OCI-LY1 (cell line): ENCODE data around the gene NHLRC3.

Experiments
- H2AFZ ChIP-seq: fragments of 200-600 bp; sonication (generic), shearing (Covaris generic); 2 replicates; pipeline ENCODE4 v1.6.0; 2014; ENCODE audit warnings: antibody characterized with exemption, mild to moderate bottlenecking, low read length
- H3F3A ChIP-seq: fragments of 200-600 bp; sonication (generic), shearing (Covaris generic); 2 replicates; pipeline ENCODE4 v1.6.0; 2014; ENCODE audit warnings: mild to moderate bottlenecking, antibody characterized with exemption, low read length, moderate library complexity; ENCODE audit not compliant: insufficient read depth
- H3K27ac ChIP-seq: fragments of 200-600 bp; sonication (generic); 2 replicates; pipeline ENCODE4 v1.5.1; 2014; ENCODE audit warnings: low read length, mixed run types, mild to moderate bottlenecking, low read depth; ENCODE audit not compliant: poor library complexity, severe bottlenecking
- H3K27me3 ChIP-seq: fragments of 200-600 bp; sonication (generic); 2 replicates; pipeline ENCODE4 v1.6.0; 2014; ENCODE audit warnings: antibody characterized with exemption, mild to moderate bottlenecking, low read length, moderate library complexity; ENCODE audit not compliant: insufficient read depth
- H3K36me3 ChIP-seq: fragments of 200-600 bp; sonication (generic); 2 replicates; pipeline ENCODE4 v1.6.1; 2014; ENCODE audit warnings: mild to moderate bottlenecking, antibody characterized with exemption, low read length, moderate library complexity, mixed read lengths; ENCODE audit not compliant: insufficient read depth
- H3K4me1 ChIP-seq: fragments of 200-600 bp; sonication (generic); 2 replicates; pipeline ENCODE4 v1.5.1; 2014; ENCODE audit warnings: mild to moderate bottlenecking, low read length, moderate library complexity; ENCODE audit not compliant: insufficient read depth, severe bottlenecking
- H3K4me2 ChIP-seq: fragments of 200-600 bp; sonication (generic), shearing (Covaris generic); 2 replicates; pipeline ENCODE4 v1.6.1; 2014; ENCODE audit warnings: low read length
- H3K4me3 ChIP-seq: fragments of 200-600 bp; sonication (generic); 2 replicates; pipeline ENCODE4 v1.5.1; 2014; ENCODE audit warnings: low read length, low read depth, mild to moderate bottlenecking, mixed read lengths; ENCODE audit not compliant: poor library complexity, severe bottlenecking
- H3K79me2 ChIP-seq: fragments of 200-600 bp; shearing (Covaris generic); 2 replicates; pipeline ENCODE4 v1.6.1; 2016; ENCODE audit warnings: mixed run types, low read length, mixed read lengths; ENCODE audit not compliant: insufficient read depth
- H3K9ac ChIP-seq: fragments of 200-600 bp; sonication (generic), shearing (Covaris generic); 2 replicates; pipeline ENCODE4 v1.6.1; 2014; ENCODE audit warnings: mild to moderate bottlenecking, low read length, mixed read lengths
- H3K9me2 ChIP-seq: fragments of 200-600 bp; sonication (generic), shearing (Covaris generic); 2 replicates; pipeline ENCODE4 v1.6.1; 2014; ENCODE audit warnings: low read depth, mild to moderate bottlenecking, low read length, mixed read lengths
- H3K9me3 ChIP-seq: fragments of 200-600 bp; shearing (Covaris generic); 2 replicates; pipeline ENCODE4 v1.6.1; 2014; ENCODE audit warnings: low read length, mixed read lengths
- H4K20me1 ChIP-seq: fragments of 200-600 bp; sonication (generic), shearing (Covaris generic); 2 replicates; pipeline ENCODE4 v1.6.0; 2016; ENCODE audit warnings: mild to moderate bottlenecking, low read length; ENCODE audit not compliant: insufficient read depth
- CTCF ChIP-seq: fragments of 200-600 bp; sonication (generic), shearing (Covaris generic); IDR thresholded peaks from 2 replicates; pipeline ENCODE4 v1.5.1; 2017; ENCODE audit warnings: mild to moderate bottlenecking, antibody characterized with exemption, low read length, moderate library complexity, mixed read lengths
- EZH2 ChIP-seq: fragments of 200-600 bp; sonication (generic), shearing (Covaris generic); IDR thresholded peaks from 2 replicates; pipeline ENCODE4 v1.8.0; 2017; ENCODE audit warnings: borderline replicate concordance, mixed run types, mild to moderate bottlenecking, antibody characterized with exemption, low read length, moderate library complexity, mixed read lengths

Gene NHLRC3

GRCh38 chr13:39036212-39036611 is 2.0 kb upstream of the NHLRC3 start:
- Histone ChIP-seq H3K4me2 (peak overlapping the region; percentile 99), H2AFZ (peak overlapping the region; percentile 93)
- TF ChIP-seq CTCF (no peak), EZH2 (no peak)

GRCh38 chr13:39037410-39037879 is 811 bp upstream of the NHLRC3 start:
- no peak overlapping the region for H2AFZ ChIP-seq
- no peaks in the 10 kb centered on the region for H3F3A ChIP-seq
- no peak for TF ChIP-seq EZH2
- TF ChIP-seq CTCF = no peak
- H3K4me2 ChIP-seq = peak overlapping the region; percentile 99
- peak overlapping the region; percentile 68 for H3K27ac ChIP-seq
- peak overlapping the region; percentile 96 for H3K4me3 ChIP-seq
- no peaks in the 10 kb centered on the region for H3K9me3 ChIP-seq
- no peaks in the 10 kb centered on the region for H3K27me3 ChIP-seq
- H3K36me3 ChIP-seq = no peaks in the 10 kb centered on the region
- H3K9me2 ChIP-seq = no peaks in the 10 kb centered on the region
- peak overlapping the region; percentile 79 for H3K9ac ChIP-seq
- H4K20me1 ChIP-seq = no peaks in the 10 kb centered on the region
- peaks cover 34% of the 10 kb centered on the region for H3K4me1 ChIP-seq
- H3K79me2 ChIP-seq = peaks cover 46% of the 10 kb centered on the region

More at GRCh38 chr13:39036212-39036611, 2.0 kb upstream of the NHLRC3 start:
- H3K27me3 ChIP-seq = no peaks in the 10 kb centered on the region
- no peaks in the 10 kb centered on the region for H3F3A ChIP-seq
- H3K36me3 ChIP-seq = peaks cover 4% of the 10 kb centered on the region; the same call in 1 of the 2 replicates
- no peaks in the 10 kb centered on the region for H3K9me3 ChIP-seq
- peaks cover 52% of the 10 kb centered on the region for H3K79me2 ChIP-seq
- H3K9ac ChIP-seq = peak overlapping the region; percentile 79
- H3K27ac ChIP-seq = peak overlapping the region; percentile 68
- H3K9me2 ChIP-seq = no peaks in the 10 kb centered on the region
- H4K20me1 ChIP-seq = no peaks in the 10 kb centered on the region
- peak overlapping the region; percentile 96 for H3K4me3 ChIP-seq
- H3K4me1 ChIP-seq = peaks cover 34% of the 10 kb centered on the region

GRCh38 chr13:39038569-39039030 is 344 bp downstream of the NHLRC3 start:
- H3K27ac ChIP-seq = peak overlapping the region; percentile 68
- no peak for TF ChIP-seq CTCF
- no peak for TF ChIP-seq EZH2
- H3K27me3 ChIP-seq = no peaks in the 10 kb centered on the region
- H3K79me2 ChIP-seq = peaks cover 38% of the 10 kb centered on the region
- no peaks in the 10 kb centered on the region for H3K9me2 ChIP-seq
- H4K20me1 ChIP-seq = no peaks in the 10 kb centered on the region
- H3F3A ChIP-seq = no peaks in the 10 kb centered on the region
- no peaks in the 10 kb centered on the region for H3K9me3 ChIP-seq
- H3K4me3 ChIP-seq = peak overlapping the region; percentile 96
- H3K4me1 ChIP-seq = peaks cover 34% of the 10 kb centered on the region
- peak overlapping the region; percentile 60 for H2AFZ ChIP-seq
- peak overlapping the region; percentile 99 for H3K4me2 ChIP-seq
- no peaks in the 10 kb centered on the region for H3K36me3 ChIP-seq
- H3K9ac ChIP-seq = peak overlapping the region; percentile 79
